GM12878 (cell line): Measurements from ENCODE around the gene RGS6. TPM values are rescaled to one million over a fixed set of nuclear protein-coding genes. Genes with fewer than 3 reads are reported as not detected.
A peak's percentile ranks its signal among the peaks of the same experiment; 100 is the strongest.

ENCODE experiments used
- ATAC-seq: fragments of 200-7000 bp; cut with Tn5 transposase; 3 replicates; pipeline ENCODE4 v1.9.1; 2020; ENCODE audit warnings: mild to moderate bottlenecking, moderate library complexity
- BruUV-seq: library from RNA; stranded (reverse); fragments of 400-500 nt; replicated peaks from 2 replicates; lab custom pipeline; 2021; lab: Mats Ljungman, UMichigan
- CTCF ChIA-PET: fragments of 300-600 bp; sonication (Branson Sonifier 250); formaldehyde crosslinking; extraction: SDS; loops from one replicate; lab custom pipeline; 2021; ENCODE audit warnings: inconsistent platforms; lab: Yijun Ruan, JAX
- POLR2A ChIA-PET: fragments of 350-600 bp; formaldehyde crosslinking; extraction: SDS; loops from one replicate; lab custom pipeline; 2021; ENCODE audit warnings: inconsistent platforms; lab: Charles Lee
- RAD21 ChIA-PET: fragments of 300-600 bp; sonication (Branson Sonifier 250); formaldehyde crosslinking; loops from one replicate; lab custom pipeline; 2023; ENCODE audit warnings: antibody characterized with exemption; ENCODE audit not compliant: unreplicated experiment; lab: Charles Lee
- SMC1A ChIA-PET: fragments of 300-600 bp; sonication (Branson Sonifier 250); formaldehyde crosslinking; loops from one replicate; lab custom pipeline; 2023; ENCODE audit not compliant: unreplicated experiment, uncharacterized antibody; lab: Charles Lee
- DNase-seq: peaks from one replicate; pipeline ENCODE4 v3.0.0-alpha.2; 2011; ENCODE audit warnings: low read depth, low spot score
- FAIRE-seq: peaks from 3 replicates; lab custom pipeline; 2011; peaks lifted over from hg19 to GRCh38; lab: Jason Lieb, UNC
- H2AFZ ChIP-seq: 2 replicates; pipeline ENCODE4 v1.6.0; 2011; ENCODE audit warnings: low read depth, low read length, control low read depth; ENCODE audit not compliant: control insufficient read depth
- H3K27ac ChIP-seq: 2 replicates; pipeline ENCODE4 v1.5.1; 2011; ENCODE audit warnings: control low read depth; ENCODE audit not compliant: control insufficient read depth, insufficient read depth
- H3K27me3 ChIP-seq, 2 experiments: replicated peaks in 1 of 2; 2 replicates each; pipeline versions ENCODE4 v1.6.0 to v1.6.1; 2011; ENCODE audit warnings: low read length in 1 of 2; ENCODE audit not compliant: control insufficient read depth in 2 of 2, insufficient read depth in 2 of 2
- H3K36me3 ChIP-seq, 2 experiments: 2 replicates each; pipeline ENCODE4 v1.5.1; 2011; ENCODE audit warnings: low read length in 1 of 2; ENCODE audit not compliant: control insufficient read depth in 2 of 2, insufficient read depth in 2 of 2
- H3K4me1 ChIP-seq: 2 replicates; pipeline ENCODE4 v1.6.1; 2011; ENCODE audit warnings: mild to moderate bottlenecking, low read length, moderate library complexity, mixed read lengths; ENCODE audit not compliant: control insufficient read depth, insufficient read depth
- H3K4me2 ChIP-seq: 2 replicates; pipeline ENCODE4 v1.6.0; 2011; ENCODE audit warnings: control low read depth; ENCODE audit not compliant: control insufficient read depth, insufficient read depth
- H3K4me3 ChIP-seq: fragments of 200-600 bp; sonication (generic); 2 replicates; pipeline ENCODE4 v1.5.1; 2016
- H3K79me2 ChIP-seq: 2 replicates; pipeline ENCODE4 v1.6.0; 2011; ENCODE audit warnings: low read length; ENCODE audit not compliant: control insufficient read depth, insufficient read depth
- H3K9ac ChIP-seq: 2 replicates; pipeline ENCODE4 v1.8.0; 2011; ENCODE audit warnings: low read length, control low read depth, mixed read lengths; ENCODE audit not compliant: control insufficient read depth, insufficient read depth
- H3K9me3 ChIP-seq: replicated peaks from 3 replicates; pipeline ENCODE4 v1.5.1; 2011; ENCODE audit warnings: mild to moderate bottlenecking, low read length; ENCODE audit not compliant: control insufficient read depth, insufficient read depth
- H4K20me1 ChIP-seq: 2 replicates; pipeline ENCODE4 v1.6.0; 2011; ENCODE audit not compliant: control insufficient read depth, insufficient read depth
- EGR1 ChIP-seq, 2 experiments: IDR thresholded peaks; 1 replicate in 1 of 2; 2 replicates in 1 of 2; pipeline ENCODE4 v1.6.1; 2011 to 2012; ENCODE audit warnings: low read depth in 2 of 2, low read length in 2 of 2, borderline replicate concordance in 1 of 2, mild to moderate bottlenecking in 1 of 2, moderate library complexity in 1 of 2
- JUNB ChIP-seq: IDR thresholded peaks from 2 replicates; pipeline ENCODE4 v1.6.1; 2016; ENCODE audit warnings: antibody characterized with exemption, mild to moderate bottlenecking
- PKNOX1 ChIP-seq: fragments of 450-650 bp; IDR thresholded peaks from 2 replicates; pipeline ENCODE4 v1.6.1; 2016; ENCODE audit warnings: mild to moderate bottlenecking
- POU2F2 ChIP-seq: IDR thresholded peaks from 3 replicates; pipeline ENCODE4 v1.6.1; 2011; ENCODE audit warnings: low read depth, mild to moderate bottlenecking, low read length, borderline replicate concordance
- TCF12 ChIP-seq: IDR thresholded peaks from 2 replicates; pipeline ENCODE4 v1.6.1; 2011; ENCODE audit warnings: low read depth, mild to moderate bottlenecking, low read length
- TCF3 ChIP-seq: IDR thresholded peaks from 2 replicates; pipeline ENCODE4 v1.6.1; 2012; ENCODE audit warnings: low read depth, mild to moderate bottlenecking, low read length, borderline replicate concordance; ENCODE audit not compliant: insufficient read depth
- ZBTB40 ChIP-seq: fragments of 450-650 bp; IDR thresholded peaks from 2 replicates; pipeline ENCODE4 v1.6.1; 2016; ENCODE audit warnings: mild to moderate bottlenecking, moderate library complexity, borderline replicate concordance
- WGBS: methylation state at CpG from one replicate; pipeline ENCODE4 v1.1.6; 2016; ENCODE audit warnings: low lambda C conversion rate; ENCODE audit not compliant: insufficient replicate concordance, insufficient coverage; ENCODE audit errors: missing lambda C conversion rate; 5-methylcytosine and 5-hydroxymethylcytosine counted together
- in situ Hi-C: fragments of 300-500 bp; cut with MboI; formaldehyde crosslinking; loops from 9 replicates; pipeline ENCODE4 v1.14.3; 2018; ENCODE audit warnings: mixed read lengths
- intact Hi-C: fragments of 100-400 bp; cut with micrococcal nuclease; formaldehyde crosslinking; loops from one replicate; pipeline ENCODE4 v1.14.2; 2022; ENCODE audit not compliant: unreplicated experiment
- polyA plus RNA-seq, 11 experiments: library from polyadenylated mRNA; depleted of rRNA in 4 of 11; unstranded in 6 of 11; stranded (reverse) in 5 of 11; fragments of >200 nt; fragmentation: Nextera tagmentation in 4 of 11; fragmentation: Illumina TruSeq in 1 of 11; extraction: Ambion mirVana in 4 of 11; extraction: Trizol in 1 of 11; gene quantifications; 1 replicate in 1 of 11; 2 replicates in 10 of 11; pipeline versions ENCODE4 v1.2.1 to v1.2.3, GENCODE V29; 2011 to 2016; ENCODE audit warnings: inconsistent platforms in 2 of 11, missing spikeins in 2 of 11, low read depth in 1 of 11
- total RNA-seq, 4 experiments: library from RNA; depleted of rRNA in 3 of 4; stranded (reverse); fragments of >200 nt in 3 of 4; fragmentation: Illumina TruSeq in 1 of 4; extraction: Trizol in 1 of 4; gene quantifications; 2 replicates each; pipeline versions ENCODE4 v1.2.1 to v1.2.3, GENCODE V29; 2013 to 2021

The RGS6 gene
- total and polyA plus RNA-seq, 10 of the 15 experiments (the other 5 are each of a cell fraction or from before 2014, with no cell fraction given): 3.9 to 18.1 (median 12.4) TPM

GRCh38 chr14:72247896-72248465, 315.8 kb downstream of the RGS6 start:
- FAIRE-seq (no peak), ATAC-seq (no peak), DNase-seq (no peak)
- ChIA-PET POLR2A (interaction anchor here (0.9 kb wide), 1 partner anchor 116 kb away, joined by 4 read pairs; no protein-coding TSS in a partner anchor), CTCF (interaction anchor here (0.8 kb wide), 1 partner anchor 10 kb away, joined by 3 read pairs; no protein-coding TSS in a partner anchor), RAD21 (no interaction called here), SMC1A (interaction anchor here (0.8 kb wide), 1 partner anchor 38 kb away, joined by 3 read pairs; no protein-coding TSS in a partner anchor)
- 0% methylated on average over 1 of the region's 1 CpG for WGBS
- no peaks in the 10 kb centered on the region for H3K4me1 ChIP-seq
- no peak overlapping the region for H3K27ac ChIP-seq
- intact Hi-C loops (no loop called here), in situ Hi-C loops (no loop called here)
- H3K9me3 ChIP-seq: no peaks in the 10 kb centered on the region
- no peak overlapping the region for H2AFZ ChIP-seq
- H3K79me2 ChIP-seq: no peaks in the 10 kb centered on the region
- H3K9ac ChIP-seq: no peak overlapping the region
- H3K36me3 ChIP-seq: no peaks in the 10 kb centered on the region
- H3K4me3 ChIP-seq: no peak overlapping the region
- no peak overlapping the region for H3K4me2 ChIP-seq
- H4K20me1 ChIP-seq: no peaks in the 10 kb centered on the region
- BruUV-seq: no TSS peak
- no peaks in the 10 kb centered on the region for H3K27me3 ChIP-seq
- TF ChIP-seq POU2F2 (no peak), JUNB (no peak), PKNOX1 (no peak), TCF12 (no peak), TCF3 (no peak)

GRCh38 chr14:72253503-72253902, 321.3 kb downstream of the RGS6 start:
- Histone ChIP-seq H2AFZ (no peak overlapping the region), H3K36me3 (no peaks in the 10 kb centered on the region), H3K27me3 (no peaks in the 10 kb centered on the region), H3K9me3 (no peaks in the 10 kb centered on the region; the same call in 2 of the 3 replicates), H3K79me2 (no peaks in the 10 kb centered on the region), H4K20me1 (no peaks in the 10 kb centered on the region), H3K9ac (no peak overlapping the region), H3K27ac (no peak overlapping the region), H3K4me3 (no peak overlapping the region)
- ChIA-PET RAD21 (no interaction called here), SMC1A (no interaction called here), POLR2A (no interaction called here)
- 41% methylated on average over 2 of the region's 2 CpGs for WGBS
- in situ Hi-C loops (no loop called here), intact Hi-C loops (no loop called here)
- DNase-seq: no peak
- peak; percentile 61; the same call in 1 of the 2 replicates for TF ChIP-seq ZBTB40
- no peak for TF ChIP-seq EGR1 (IDR thresholded peaks at IDR 0.05; ENCODE audit: borderline replicate concordance in 1 of 2, low read depth in 2 of 2, low read length in 2 of 2)
- TF ChIP-seq, all 136 proteins: peak for 1
- FAIRE-seq (no peak), ATAC-seq (no peak)
- no TSS peak for BruUV-seq
- CTCF ChIA-PET: no interaction called here
- Histone ChIP-seq H3K4me1 (no peaks in the 10 kb centered on the region), H3K4me2 (no peak overlapping the region)
